GM23338 (cell line): ENCODE measurements around the gene TUB.

Source experiments
- TF ChIP-seq, protein P1 (sequence below): IDR thresholded peaks from one replicate; pipeline ENCODE4 v1.6.1; 2018; ENCODE audit warnings: antibody characterized with exemption; ENCODE audit not compliant: unreplicated experiment
- TF ChIP-seq, protein P2 (sequence below), 2 experiments: fragments of 200-600 bp in 1 of 2; sonication (generic) in 1 of 2; conservative IDR thresholded peaks; 2 replicates each; pipeline versions ENCODE4 v1.5.1 to v1.6.1; 2016 to 2017; ENCODE audit warnings: antibody characterized with exemption in 2 of 2, low read depth in 2 of 2, mild to moderate bottlenecking in 2 of 2, moderate library complexity in 1 of 2

DNA sequence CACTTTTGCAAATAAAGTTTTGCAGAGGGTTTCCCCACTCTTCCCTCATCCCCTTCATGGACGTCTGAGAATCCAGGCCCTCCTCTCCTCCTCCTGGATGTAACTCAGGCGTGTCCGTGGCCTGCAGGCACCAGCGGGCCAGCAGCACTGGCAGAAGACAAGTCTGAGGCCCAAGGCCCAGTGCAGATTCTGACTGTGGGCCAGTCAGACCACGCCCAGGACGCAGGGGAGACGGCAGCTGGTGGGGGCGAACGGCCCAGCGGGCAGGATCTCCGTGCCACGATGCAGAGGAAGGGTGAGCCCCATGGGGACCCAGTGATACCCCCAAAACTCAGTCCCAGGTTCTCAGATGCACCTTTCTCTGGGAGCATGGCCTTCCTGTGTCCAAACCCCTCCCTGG, 14.4 kb downstream of the TUB start:
- TF ChIP-seq, protein P1, sequence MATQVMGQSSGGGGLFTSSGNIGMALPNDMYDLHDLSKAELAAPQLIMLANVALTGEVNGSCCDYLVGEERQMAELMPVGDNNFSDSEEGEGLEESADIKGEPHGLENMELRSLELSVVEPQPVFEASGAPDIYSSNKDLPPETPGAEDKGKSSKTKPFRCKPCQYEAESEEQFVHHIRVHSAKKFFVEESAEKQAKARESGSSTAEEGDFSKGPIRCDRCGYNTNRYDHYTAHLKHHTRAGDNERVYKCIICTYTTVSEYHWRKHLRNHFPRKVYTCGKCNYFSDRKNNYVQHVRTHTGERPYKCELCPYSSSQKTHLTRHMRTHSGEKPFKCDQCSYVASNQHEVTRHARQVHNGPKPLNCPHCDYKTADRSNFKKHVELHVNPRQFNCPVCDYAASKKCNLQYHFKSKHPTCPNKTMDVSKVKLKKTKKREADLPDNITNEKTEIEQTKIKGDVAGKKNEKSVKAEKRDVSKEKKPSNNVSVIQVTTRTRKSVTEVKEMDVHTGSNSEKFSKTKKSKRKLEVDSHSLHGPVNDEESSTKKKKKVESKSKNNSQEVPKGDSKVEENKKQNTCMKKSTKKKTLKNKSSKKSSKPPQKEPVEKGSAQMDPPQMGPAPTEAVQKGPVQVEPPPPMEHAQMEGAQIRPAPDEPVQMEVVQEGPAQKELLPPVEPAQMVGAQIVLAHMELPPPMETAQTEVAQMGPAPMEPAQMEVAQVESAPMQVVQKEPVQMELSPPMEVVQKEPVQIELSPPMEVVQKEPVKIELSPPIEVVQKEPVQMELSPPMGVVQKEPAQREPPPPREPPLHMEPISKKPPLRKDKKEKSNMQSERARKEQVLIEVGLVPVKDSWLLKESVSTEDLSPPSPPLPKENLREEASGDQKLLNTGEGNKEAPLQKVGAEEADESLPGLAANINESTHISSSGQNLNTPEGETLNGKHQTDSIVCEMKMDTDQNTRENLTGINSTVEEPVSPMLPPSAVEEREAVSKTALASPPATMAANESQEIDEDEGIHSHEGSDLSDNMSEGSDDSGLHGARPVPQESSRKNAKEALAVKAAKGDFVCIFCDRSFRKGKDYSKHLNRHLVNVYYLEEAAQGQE, result no peak
- TF ChIP-seq, protein P2, sequence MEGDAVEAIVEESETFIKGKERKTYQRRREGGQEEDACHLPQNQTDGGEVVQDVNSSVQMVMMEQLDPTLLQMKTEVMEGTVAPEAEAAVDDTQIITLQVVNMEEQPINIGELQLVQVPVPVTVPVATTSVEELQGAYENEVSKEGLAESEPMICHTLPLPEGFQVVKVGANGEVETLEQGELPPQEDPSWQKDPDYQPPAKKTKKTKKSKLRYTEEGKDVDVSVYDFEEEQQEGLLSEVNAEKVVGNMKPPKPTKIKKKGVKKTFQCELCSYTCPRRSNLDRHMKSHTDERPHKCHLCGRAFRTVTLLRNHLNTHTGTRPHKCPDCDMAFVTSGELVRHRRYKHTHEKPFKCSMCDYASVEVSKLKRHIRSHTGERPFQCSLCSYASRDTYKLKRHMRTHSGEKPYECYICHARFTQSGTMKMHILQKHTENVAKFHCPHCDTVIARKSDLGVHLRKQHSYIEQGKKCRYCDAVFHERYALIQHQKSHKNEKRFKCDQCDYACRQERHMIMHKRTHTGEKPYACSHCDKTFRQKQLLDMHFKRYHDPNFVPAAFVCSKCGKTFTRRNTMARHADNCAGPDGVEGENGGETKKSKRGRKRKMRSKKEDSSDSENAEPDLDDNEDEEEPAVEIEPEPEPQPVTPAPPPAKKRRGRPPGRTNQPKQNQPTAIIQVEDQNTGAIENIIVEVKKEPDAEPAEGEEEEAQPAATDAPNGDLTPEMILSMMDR (conservative IDR thresholded peaks at IDR 0.05; ENCODE audit: low read depth in 2 of 2), result no peak
